SIG-M5 (cell line): ENCODE results near the gene PHC2.

Experiments used
- DNase-seq: peaks from one replicate; lab custom pipeline; 2025; lab: John Stamatoyannopoulos, UW

The PHC2 gene

DNA sequence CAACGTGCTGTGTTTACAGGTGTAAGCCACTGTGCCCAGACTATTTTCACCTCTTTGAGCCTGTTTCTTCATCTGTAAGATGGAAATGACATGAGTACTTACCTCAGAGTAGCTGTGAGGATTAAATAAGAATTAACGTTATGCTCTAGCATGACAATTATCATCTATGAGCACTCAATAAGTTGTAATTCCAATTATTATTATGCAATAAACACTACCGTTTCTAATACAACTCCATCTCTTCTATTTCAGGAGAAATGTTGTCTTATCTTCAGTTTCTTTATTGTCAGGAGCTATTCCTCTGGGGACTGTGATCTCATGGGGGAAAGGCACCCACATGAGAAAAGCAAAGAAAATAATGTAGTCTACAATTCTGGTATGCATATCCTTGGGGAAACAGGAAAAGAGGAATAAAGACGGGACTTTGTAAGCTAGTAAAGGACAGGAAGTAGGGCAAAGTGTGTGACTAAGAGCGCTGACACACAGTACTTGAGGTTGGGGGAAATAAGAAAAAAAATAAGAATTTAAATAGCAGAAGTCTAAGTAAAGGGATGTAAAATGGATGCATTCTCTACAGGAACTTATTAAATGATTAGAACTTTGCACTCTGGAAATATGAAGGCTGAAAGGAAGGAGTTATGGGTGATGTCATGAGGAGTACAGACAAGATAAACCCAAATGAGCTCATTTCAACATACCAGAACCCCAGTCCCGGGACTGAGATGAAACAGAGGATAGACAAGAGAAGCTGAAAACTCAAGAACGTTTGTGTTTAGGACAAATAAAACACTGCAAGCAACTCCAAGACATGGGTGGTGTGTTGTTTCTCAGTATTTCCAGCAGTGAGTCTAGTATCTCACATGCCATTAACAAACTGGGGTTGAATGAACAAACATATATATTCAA lies 9.8 kb downstream of the PHC2 start:
- no peak for DNase-seq

DNA sequence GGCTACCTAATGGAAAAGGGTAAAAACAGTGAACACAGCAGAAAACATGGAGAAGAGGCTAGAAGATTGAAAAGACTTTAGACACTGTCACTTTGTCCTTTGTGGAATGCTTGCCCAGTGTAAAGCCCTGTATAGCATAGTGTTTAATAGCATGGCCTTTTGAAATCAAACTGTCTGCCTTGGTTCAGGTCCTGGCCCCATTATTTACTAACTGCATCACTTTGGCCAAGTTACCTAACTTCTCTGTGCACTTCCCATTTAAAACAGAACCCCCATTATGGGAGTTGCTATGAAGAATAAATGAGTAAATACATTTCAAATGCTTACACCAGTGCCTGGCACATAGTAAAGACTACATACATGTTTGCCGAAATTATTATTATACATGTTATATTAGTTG lies 12.1 kb downstream of the PHC2 start:
- DNase-seq = no peak

DNA sequence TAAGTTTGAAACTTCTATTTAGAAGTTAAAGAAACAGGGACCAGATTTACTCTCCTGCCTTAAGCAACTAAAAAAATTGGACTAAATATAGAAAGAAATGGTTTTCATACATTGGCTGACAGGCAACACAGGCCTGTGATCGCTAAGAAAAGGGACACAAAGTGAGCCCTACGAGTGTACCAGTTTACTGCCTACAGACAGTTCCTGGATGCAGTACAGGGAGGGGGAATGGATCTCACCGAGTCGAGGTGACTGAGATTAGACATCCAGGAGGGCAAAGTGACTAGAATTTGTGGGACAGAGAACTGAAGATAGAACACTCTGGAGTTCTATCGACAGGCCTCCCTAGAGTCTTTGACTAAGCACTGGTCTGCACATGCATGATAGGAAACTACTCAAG lies 16.0 kb downstream of the PHC2 start:
- DNase-seq = no peak

DNA sequence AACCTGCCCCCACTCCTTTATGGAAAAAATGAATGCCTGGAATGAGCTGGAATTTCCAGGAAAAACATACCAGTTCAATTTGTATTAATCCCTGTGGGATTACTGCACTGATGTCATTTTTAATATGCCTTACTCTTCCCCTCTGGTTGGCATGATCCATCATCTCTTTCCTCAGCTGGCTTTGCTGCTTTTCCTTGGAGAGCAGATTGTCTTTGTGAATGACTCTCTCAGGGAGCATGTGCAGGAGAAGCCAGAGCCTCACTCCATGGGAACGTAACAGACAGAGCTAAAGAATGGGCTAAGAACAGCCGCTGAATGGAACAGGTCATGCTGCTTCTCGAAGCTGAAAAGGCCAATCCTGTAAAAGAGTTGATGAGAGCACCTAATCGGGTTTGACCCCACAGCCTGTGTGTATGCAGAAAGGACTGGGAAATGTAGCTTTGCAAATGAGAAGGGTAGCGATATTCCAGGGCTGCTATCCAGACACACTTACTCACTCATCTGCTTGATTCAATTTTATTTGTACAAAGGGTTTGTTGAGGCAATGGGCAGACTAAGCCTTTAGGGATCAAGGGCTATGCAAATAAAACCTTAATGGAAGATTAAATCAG lies 20.7 kb downstream of the PHC2 start:
- DNase-seq = no peak

DNA sequence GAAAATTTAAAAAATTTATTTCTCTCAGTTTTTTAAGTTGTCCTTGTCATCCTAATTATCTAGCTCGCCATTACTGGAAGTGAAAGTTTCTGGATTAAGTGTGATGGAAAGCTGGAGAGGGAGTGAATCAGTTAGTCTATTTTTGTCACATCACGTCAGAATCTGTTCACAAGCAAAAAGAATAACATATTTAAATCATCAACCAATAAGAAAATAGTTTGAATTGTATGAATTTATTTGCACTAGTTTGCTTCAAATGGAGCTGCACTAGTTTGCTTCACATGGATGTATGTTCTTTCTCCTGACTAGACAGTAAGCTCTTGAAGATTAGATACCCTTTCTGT lies 22.8 kb downstream of the PHC2 start:
- DNase-seq = no peak

DNA sequence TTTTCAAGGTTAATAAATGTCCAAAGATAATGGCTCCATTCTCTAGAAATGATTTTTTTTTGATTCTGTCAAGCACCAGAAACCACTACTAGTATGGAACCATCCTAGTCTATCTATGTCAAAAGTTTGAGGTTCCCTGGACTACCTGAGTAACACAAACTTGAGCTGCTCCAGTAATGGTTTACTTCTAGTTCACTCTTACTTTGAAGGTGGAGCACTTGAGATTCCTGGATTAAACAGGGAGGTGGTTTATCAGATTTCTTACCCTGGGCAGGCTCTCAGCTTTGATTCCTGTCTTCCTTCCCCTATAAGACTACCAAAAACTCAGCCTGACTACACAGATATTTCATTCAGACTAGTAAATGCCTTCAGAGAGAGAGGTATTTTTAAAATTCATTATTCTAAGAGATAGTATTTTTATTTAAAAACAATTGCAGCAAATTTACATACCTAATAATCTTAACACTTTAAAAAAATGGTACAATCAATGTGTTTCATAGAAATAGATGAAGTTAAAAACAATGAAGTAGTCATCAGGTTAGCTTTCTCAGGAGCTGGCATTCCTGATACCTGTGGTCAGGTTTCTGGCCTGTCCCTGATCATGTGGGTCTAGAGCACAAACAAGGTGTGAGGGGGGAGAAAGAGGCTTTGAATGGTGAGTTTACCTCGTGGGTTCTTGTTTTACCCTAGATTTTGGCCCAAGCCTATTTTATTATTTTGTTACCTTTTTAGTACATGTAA lies 23.4 kb downstream of the PHC2 start:
- DNase-seq = no peak

DNA sequence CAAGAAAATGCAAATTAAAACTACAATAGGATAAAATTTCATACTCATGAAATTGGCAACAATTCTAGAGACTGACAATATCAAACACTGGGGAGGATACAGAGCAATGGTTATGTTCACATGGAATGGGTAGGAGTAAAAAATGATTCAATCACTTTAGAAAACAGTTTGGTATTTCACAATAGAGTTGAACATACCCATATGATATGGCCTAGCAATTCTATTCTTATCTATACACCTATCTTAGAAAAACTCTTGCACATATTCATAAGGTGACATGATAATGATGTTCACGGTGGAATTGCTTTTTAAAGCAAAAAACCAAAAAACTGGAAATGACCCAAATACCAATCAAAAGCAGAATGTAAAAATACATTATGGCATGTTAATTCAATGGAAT lies 28.7 kb downstream of the PHC2 start:
- DNase-seq = no peak

DNA sequence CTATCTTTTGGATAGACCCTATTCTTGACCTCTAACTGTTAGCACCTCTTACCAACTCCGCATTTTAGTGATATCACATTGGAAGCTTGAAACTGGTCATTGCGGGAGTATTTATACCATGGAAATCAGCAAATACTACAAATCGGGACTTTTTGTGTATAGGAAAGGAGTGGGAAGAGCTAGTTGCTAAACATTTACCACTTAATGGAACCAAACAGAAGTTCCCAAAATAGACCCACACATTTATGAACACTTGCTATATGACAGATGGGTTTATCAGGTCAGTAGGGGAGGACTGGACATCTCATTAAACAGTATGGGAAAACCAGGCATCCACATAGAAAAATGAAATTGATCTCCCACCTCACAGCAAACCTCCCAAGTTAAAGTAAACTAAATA lies 29.4 kb downstream of the PHC2 start:
- DNase-seq = no peak

DNA sequence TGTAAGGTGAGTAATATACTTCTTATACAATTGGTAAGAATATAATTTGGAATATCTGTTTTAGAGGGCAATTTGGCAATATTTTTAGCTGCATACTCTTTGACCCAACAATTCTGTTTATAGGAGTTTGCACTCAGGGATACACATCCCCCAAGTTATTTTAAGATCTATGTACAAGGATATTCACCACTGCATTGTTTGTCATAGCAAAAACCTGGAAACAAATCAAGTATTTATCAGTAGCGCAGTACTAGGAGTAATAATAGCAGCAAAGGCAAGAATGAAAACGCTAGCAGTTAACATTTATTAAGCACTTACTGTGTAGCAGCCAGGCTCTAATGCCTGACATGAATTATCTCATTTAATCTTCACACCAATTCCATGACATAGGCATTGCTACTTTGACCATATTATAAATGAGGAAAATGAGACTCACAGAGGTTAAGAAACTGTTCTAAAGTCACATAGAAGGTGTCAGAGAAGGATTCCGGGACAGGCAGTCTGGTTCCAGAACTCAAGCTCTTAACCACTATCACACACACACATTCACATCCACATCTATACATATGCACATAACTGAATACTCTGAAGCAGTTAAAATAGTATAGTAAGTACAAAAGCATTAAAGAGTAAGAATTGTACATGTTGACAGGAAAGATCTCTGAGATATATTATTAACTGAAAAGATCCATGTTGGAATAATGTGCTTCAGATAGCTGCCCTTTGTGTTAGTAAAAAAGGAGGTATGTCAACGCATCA lies 30.6 kb downstream of the PHC2 start:
- DNase-seq = no peak

DNA sequence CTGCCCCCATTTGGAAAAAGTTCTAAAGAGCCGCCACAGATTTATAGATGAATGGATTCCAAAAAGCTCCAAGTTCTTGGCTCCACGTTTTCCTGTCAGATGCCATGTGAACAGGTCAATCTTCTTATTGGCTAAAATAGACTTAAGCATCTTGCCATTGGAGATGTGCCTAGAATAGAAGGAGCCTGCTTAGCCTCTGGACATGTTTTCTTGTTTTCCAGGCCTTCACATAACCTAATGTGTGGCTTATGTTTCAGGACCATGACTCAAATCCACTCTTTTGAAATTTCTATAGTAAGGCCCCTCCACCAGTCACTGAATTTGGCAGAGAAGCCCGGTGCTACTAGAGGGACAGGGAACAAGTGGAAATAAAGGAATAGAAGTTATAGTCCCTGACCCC lies 31.5 kb downstream of the PHC2 start:
- no peak for DNase-seq

DNA sequence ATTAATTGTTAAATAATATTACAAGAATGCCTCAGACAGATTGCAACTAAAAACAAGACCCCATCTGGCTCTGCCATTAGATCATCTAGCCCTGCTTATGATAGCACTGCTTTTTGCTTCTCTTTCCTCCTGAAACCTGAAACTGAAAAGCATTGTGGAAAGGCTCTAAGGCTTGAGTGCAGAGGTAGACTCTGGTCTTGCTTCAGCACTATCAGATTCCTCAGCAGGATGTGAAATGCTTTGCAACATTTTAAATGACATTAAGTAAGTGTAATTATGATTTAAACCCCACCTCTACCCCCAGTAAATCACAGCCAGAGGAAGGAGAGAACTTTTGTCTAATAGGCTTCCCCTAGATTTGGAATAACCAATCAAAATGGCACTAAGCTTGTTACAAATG lies 32.9 kb downstream of the PHC2 start:
- no peak for DNase-seq

DNA sequence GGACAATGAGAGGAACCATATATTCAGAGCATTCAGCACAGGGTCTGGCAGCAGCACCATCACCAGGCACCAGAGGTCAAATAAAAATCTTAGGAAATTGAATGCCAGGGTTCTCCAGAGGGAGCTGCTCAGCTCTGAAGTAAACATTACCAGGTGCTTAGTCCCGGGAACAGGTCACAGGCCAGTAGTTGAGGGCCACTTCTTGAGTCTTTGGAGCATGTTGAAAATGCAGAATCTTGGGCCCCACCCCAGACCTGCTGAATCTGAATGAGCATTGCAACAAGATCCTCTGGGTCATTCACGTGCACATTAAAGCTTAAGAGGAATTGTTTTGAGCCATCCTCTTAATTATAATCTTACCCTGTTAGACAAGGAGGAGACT lies 33.8 kb downstream of the PHC2 start:
- DNase-seq = no peak

DNA sequence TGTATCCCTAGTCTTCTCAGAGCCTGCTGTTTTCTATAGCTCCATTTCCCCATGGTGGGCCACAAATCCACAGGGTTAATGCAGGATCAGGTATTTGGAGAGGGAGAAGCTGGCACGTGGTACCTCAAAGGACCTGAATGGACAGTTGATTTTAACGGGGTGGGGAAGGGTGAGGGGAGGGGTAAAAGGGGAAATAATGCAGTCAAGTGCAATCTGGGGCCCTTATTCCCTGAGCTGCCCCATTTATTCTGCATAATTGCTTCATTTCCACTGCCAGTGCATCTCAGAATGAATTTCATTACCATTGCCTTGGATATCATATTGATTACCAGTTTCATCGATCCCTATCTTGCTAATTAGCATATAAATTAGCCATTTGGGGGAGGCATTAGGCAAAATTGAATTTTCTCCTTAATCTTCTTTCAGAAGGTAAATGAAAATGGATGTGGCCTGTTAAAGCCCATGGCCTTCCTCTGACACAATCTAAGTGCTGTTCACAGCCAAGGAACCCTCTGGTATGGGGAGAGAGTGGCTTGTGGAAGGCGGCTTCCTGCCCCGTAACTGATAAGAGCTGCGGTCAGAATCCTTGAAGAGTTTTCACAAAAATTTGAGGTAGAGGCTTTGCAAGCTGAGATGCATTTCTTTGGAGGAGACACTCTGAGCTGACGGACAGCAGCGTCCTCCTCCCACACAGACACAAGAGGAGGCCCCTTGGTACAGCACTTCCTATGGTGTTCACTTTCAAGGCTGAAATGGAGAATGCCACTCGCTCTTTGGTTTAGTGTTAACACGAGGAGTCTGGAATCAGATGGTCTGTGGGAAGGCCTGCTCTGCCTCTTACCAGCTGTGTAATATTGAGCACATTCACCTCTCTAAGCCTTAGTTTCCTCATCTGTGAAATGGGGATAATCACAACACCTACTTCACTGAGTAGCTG lies 34.4 kb downstream of the PHC2 start:
- DNase-seq = no peak

DNA sequence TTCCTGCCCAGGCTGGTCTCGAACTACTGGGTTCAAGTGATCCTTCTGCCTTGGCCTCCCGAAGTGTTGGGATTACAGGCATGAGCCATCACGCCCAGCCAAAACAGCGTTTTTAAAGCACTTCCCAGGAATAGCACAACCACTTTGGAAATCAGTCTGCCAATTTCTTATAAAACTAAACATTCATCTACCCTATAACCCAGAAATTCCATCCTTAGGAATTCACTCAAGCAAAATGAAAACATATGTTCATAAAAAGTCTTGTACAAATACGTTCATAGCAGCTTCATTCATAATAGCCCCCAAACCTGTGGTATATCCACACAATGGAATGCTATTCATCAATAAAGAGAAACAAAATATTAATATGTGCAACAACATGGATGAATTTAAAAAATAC lies 36.1 kb downstream of the PHC2 start:
- DNase-seq = no peak

DNA sequence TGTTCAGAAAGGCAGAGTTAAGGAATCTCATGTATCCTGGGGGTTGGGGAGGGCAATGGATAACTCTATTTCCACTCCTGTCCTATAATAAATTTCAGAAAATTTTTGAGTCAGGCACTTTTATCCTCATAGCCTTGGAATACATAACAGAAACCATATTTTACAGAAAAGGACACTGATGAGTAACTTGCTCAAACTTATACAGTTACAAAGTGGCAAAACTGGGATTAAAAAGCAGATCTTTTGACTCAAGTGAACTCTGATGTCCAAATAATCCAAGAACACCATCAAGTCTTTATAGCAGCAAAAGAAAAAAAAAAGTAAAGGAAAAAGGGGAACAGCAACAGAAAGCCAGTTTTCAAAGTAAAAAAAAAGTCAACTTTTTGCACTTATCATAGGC lies 36.9 kb downstream of the PHC2 start:
- DNase-seq = no peak

DNA sequence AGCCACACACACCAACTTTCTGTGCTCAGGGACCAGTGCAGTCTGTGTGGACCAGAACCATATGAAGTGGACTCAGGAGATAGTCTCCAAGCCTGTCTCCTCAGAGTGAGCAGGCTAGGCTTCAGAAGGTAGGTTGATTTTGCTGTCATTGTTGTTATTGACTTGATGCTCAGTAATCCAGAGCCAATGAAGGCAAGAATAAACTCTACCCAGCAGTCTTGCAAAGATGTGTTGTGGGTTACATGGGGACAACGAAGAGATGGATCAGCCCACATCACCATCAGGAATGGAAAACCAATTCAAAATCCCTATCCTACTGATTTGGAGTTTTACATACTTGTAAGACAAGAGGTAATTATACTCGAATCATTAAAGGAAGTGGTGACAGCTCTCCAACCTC lies 37.4 kb downstream of the PHC2 start:
- DNase-seq = no peak

DNA sequence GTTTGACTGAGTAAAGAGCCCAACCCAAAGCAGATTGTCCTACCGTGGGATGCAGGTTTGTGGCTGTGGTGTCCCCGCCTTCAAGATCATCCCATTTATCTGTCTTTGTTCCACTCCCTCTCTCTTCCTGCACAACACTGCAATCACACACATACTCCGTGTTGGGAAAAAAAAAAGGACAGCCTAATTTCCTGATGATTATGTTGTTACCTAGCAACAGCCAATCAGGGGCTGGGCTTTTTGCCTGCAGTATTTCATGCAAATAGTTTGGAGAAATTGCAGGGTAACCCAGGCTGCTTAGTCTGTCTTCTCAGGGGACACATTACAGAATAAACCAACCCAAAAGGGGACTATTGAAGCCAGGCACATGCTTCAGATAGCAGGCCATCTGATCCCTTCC lies 38.3 kb downstream of the PHC2 start:
- DNase-seq = no peak

DNA sequence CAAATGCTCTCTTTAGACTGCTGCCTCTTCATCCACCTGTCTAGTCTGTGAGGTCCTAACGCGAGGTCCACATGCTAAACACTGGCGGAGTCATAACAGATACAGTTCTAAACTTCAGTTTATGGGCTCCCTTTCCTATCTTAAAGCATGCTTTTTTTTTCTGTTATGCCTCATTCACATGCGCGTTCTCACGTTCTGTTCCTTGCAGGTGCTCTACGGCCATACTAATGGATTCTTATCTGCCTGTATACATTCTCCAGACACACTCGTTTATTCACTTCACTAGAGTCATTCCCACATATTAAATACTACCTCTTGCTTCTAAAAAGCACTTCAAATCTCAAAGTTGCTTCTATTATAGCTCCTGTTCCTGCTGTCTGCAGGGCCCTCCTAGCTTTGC lies 38.7 kb downstream of the PHC2 start:
- no peak for DNase-seq

DNA sequence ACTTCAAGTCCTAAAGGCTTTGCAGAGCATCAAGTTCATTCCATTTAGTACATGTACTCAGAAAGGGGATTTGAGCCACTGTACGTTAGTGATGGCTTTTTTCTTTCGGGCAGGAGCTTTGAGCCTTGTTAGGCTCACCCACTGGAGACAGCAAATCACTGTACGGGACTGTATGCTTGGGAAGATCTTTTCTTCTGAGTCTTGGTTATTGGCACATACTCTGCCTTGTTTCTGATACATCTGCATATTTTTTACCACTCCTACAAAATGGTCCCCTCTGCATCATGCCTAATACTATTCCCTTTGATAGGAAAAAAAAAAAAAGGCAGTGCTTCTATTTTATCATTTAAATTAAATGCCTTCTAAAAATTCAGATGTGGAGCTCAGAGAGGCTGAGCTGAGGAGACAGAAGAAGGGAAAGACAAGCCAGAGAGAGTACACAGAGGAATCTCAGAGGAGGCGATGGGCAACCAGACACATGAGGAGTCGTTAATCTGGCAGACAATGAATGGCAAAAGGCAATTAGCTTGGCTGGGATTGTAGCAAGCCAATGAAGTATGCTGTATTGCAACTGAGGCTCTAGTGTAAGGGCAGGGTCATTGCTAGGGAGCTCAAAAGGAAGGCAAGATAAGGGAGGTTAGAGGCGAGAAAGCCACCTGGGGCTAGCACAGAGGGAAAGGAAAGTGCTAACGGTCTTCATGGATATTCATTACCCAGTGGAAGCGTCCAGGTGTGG lies 39.4 kb downstream of the PHC2 start:
- no peak for DNase-seq

DNA sequence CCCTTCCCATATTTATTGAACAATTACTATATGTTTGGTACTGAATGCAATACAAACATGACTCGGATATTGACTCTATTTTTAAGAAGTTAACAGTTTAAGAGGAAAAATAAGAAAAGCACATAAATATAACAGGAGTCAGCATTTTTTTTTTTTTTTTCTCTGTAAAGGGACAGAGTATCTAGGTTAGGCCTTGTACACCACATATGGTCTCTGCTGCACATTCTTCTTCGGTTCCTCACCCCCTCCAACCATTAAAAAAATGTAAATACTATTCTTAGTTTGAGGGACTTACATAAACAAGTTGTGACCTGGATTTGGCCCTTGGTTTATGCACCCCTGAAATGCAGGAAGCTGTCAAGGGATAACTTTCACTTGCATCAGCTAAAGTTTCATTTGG lies 40.4 kb downstream of the PHC2 start:
- DNase-seq = no peak
